Upper lobe of right lung (tissue), 1 donor: ENCODE measurements around the gene GTF2I. TPM values are rescaled to one million over a fixed set of nuclear protein-coding genes. Genes with fewer than 3 reads are reported as not detected.
"Not testable (repeated sequence)": the region's sequence is repeated elsewhere in the genome, so short reads cannot be mapped to it uniquely, and the experiment has no call there.

Experiments used
- ATAC-seq: fragments of 200-7000 bp; cut with Tn5 transposase; one replicate; pipeline ENCODE4 v1.9.1; 2020; ENCODE audit warnings: mild to moderate bottlenecking, moderate library complexity
- DNase-seq: peaks from one replicate; pipeline ENCODE4 v3.0.0-alpha.2; 2020
- H3K27ac ChIP-seq: fragments of 200-600 bp; one replicate; pipeline ENCODE4 v1.8.0; 2022
- H3K27me3 ChIP-seq: fragments of 200-600 bp; one replicate; pipeline ENCODE4 v1.8.0; 2022; ENCODE audit warnings: mild to moderate bottlenecking
- H3K36me3 ChIP-seq: fragments of 200-600 bp; one replicate; pipeline ENCODE4 v1.8.0; 2022
- H3K4me1 ChIP-seq: fragments of 200-600 bp; one replicate; pipeline ENCODE4 v1.8.0; 2022
- H3K4me3 ChIP-seq: fragments of 200-600 bp; one replicate; pipeline ENCODE4 v1.8.0; 2022; ENCODE audit warnings: mild to moderate bottlenecking
- H3K9me3 ChIP-seq: fragments of 200-600 bp; one replicate; pipeline ENCODE4 v1.8.0; 2022
- intact Hi-C: fragments of 100-400 bp; cut with DNase I; formaldehyde crosslinking; loops from one replicate; pipeline ENCODE4 v1.11.0; 2022
- total RNA-seq: library from RNA; stranded (reverse); fragmentation: NEBNext Ultra II Directional; extraction: Animal tissue kit (Norgen Biotek cat#: 25700); gene quantifications from one replicate; pipeline ENCODE4 v1.2.1, GENCODE V29; 2021
- donor health status: DM: no; HTN: yes; CAD: no; lungs with severe emphysema.

GTF2I gene
- total RNA-seq, 1 donor from 2014 or later: 221 TPM

DNA sequence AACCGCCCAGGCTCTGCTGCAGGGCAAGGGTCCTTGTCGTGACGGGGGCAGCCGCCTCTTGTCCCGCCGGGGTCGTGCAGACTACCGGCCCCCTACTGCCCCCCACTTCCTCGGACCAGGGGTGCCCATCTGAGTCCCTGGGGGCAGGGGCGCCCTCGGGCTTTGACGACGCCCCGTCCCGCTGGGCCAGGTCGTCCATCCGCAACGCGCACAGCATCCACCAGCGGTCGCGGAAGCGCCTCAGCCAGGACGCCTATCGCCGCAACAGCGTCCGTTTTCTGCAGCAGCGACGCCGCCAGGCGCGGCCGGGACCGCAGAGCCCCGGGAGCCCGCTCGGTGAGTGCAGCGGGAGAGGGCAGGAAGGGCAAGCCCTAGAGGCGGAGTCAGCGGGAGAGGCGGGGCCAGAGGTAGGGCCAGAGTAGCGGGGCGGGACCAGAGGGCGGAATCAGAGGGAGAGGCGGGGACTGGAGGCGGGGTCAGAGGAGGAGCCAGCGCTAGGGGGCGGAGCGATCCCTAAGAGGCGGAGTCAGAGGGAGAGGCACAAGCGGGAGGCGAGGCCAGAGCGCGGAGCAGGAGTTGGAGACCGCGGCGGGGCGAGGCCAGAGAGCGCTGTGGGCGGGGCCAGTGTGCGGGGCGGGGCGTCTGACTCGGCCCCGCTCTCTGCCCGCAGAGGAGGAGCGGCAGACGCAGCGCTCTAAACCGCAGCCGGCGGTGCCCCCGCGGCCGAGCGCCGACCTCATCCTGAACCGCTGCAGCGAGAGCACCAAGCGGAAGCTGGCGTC lies 131.0 kb downstream of the GTF2I start:
- H3K4me3 ChIP-seq: peak overlapping the region; percentile 33
- intact Hi-C loops, H3K36me3 ChIP-seq, H3K27me3 ChIP-seq, H3K4me1 ChIP-seq, H3K27ac ChIP-seq, H3K9me3 ChIP-seq: not testable (repeated sequence)
- ATAC-seq (peak; percentile 97), DNase-seq (peak; percentile 98)

GRCh38 chr7:74789200-74789736 lies 131.8 kb downstream of the GTF2I start:
- intact Hi-C loops, H3K4me1 ChIP-seq, H3K9me3 ChIP-seq, H3K36me3 ChIP-seq, H3K4me3 ChIP-seq, H3K27me3 ChIP-seq, DNase-seq, H3K27ac ChIP-seq: not testable (repeated sequence)
- peak; percentile 59 for ATAC-seq

DNA sequence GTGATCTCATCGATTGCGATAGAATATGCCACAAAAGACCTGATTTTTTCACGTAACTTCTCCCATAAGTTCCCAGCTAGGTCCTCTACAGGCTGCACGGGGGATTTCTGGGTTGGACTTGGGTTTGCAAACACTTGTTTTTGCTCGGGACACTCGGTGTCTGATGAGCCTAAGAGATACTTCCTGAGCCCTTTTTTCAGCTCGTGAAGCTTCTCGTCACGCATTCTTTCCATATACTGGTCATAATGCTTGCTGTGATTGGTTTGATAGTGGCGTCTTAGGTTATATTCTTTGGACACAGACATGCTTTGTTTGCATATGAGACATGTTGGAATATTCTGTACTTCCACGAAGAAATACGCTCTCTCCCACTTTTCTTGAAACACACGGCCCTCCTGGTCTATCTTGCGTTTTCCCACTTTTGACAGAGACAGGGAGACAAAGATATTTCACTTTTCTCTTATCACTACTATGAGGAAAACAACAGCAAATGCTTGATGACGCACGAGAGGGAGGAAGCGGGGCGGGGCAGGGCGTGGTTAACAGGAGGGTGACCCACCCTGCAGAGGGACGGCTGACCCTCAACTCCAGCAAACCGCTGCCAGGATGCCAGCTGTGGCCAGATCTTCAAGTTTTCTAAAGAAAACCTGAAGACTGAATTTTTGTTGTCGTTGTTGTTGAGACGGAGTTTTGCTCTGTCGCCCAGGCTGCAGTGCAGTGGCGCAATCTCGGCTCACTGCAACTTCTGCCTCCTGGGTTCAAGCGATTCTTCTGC lies 140.5 kb downstream of the GTF2I start:
- DNase-seq, H3K4me1 ChIP-seq, ATAC-seq, H3K27ac ChIP-seq, H3K36me3 ChIP-seq, H3K27me3 ChIP-seq, H3K4me3 ChIP-seq, intact Hi-C loops, H3K9me3 ChIP-seq: not testable (repeated sequence)

- ATAC-seq: not testable (repeated sequence)
Observed at GRCh38 chr7:74798644-74799043, 141.1 kb downstream of the GTF2I start.

More at GRCh38 chr7:74798644-74799043, 141.1 kb downstream of the GTF2I start:
- intact Hi-C loops, DNase-seq, H3K9me3 ChIP-seq, H3K27ac ChIP-seq, H3K4me1 ChIP-seq, H3K4me3 ChIP-seq, H3K27me3 ChIP-seq, H3K36me3 ChIP-seq: not testable (repeated sequence)

Other genes with a start within 250 kb of the GTF2I start
- 30.5 TPM for gene GTF2IRD1, start 203.8 kb upstream of the GTF2I start, total RNA-seq
- gene NCF1, start 116.3 kb downstream of the GTF2I start, total RNA-seq: 32.8 TPM
- gene GTF2IRD2, start 193.9 kb downstream of the GTF2I start, total RNA-seq: 22.2 TPM